HG03342 (cell line): ENCODE data around the gene FABP6.
"Not testable (repeated sequence)": the region's sequence is repeated elsewhere in the genome, so short reads cannot be mapped to it uniquely, and the experiment has no call there.

ENCODE experiments used
- ATAC-seq: cut with Tn5 transposase; IDR thresholded peaks from one replicate; pipeline ENCODE4 v1.9.1; 2021; ENCODE audit warnings: mild to moderate bottlenecking, moderate library complexity; ENCODE audit not compliant: unreplicated experiment

Gene FABP6, protein sequence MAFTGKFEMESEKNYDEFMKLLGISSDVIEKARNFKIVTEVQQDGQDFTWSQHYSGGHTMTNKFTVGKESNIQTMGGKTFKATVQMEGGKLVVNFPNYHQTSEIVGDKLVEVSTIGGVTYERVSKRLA

DNA sequence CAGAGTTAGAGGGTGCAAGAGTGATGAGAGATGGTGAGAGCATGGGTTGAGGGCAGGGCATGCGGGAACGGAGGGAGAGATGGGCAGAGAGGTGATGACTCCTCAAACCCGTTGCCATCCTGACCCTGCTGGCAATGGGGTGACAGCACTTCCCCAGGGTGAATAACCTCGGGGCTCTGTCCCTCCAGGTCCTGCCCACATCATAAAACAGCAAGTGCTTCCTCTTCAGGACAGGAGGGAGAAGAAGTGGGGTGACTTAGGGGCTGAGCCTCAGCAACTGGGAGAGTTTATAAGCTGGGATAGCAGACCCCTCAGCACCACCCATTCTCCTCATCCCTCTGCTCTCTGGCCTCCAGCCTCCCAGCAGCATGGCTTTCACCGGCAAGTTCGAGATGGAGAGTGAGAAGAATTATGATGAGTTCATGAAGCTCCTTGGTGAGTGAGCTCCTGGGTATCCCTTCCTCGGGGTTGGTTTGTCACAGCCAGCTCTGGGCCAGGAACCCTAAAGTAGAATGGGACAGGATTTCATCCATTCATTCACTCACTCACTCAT lies at the start of gene FABP6:
Gene FABP6 (plus strand): TSS at position 317 of the 553 bp plus-strand sequence. CDS start 52 bp downstream, at position 369.
- ATAC-seq, result no peak

- ATAC-seq, result no peak
Observed at GRCh38 chr5:160180931-160181330, 48.4 kb upstream of the FABP6 start.

- no peak for ATAC-seq
Observed at GRCh38 chr5:160181965-160182622, 47.2 kb upstream of the FABP6 start.

DNA sequence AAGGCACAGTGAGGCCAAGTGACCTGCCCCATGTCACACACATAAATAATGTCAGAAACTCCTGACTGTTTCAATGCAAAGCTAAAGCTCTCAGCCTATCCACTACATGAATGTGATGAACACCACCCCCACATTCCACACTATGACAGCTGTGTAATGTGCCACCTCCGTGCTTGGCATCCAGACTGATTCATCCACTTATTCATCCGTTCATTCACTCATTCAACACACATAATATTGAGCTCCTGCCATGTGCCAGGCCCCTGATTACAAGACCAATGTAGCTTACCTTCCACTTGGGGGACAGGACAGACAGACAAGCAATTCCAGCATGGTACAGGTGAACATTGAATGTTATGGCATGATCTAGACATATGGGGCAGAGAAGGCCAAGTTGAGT lies 46.2 kb upstream of the FABP6 start:
- no peak for ATAC-seq

DNA sequence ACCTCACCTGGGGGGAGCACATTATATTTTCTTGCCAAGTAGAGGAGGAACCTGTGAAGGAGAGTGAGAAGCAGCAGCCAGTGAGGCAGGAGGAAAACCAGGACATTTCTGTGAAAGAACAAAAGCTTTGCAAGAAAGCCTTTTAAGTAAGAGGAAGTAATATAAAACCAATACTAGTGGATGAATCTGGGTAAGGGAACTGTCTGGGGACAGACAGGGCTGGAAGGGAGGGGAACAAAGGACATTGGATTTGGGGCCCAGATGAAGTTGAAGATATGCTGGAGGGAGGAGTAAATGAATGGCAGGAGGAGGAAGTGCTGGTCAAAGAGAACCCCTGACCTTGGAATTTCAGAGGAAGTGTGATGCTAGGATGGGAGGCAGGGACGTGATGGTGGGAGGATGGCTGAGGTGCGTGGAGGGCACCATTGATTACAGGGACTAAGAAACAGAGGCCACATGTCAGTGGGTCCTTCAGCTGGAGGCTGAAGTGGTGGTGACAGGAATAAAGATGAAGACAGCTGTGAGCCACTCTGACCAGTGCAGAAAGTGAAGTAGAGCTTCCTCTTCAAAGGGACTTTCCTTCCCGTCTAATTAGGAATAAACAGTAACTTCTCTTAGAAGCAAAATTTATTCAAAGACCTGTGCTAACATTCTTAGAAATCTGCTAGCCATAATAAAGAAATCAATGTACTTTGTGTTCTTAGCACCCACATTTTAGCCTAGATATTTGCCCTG lies 43.5 kb upstream of the FABP6 start:
- ATAC-seq, result no peak

- ATAC-seq, result no peak
Observed at GRCh38 chr5:160186480-160186879, 42.8 kb upstream of the FABP6 start.

DNA sequence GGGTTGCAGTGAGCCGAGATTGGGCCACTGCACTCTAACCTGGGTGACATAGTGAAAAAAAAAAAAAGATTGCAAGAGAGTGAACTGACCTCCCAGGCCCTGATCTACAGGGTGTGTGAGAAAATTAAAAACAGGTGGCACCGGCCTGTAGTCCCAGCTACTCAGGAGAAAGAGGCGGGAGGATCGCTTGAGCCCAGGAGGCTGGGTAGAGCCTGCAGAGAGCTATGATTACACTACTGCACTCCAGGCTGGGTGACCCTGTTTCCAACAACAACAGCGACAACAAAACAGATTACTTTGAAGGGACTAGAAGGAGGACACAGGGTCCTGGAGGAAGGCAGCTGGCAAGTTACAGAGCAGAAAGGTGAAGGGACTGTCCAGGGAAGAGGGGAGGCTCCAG lies 42.2 kb upstream of the FABP6 start:
- no peak for ATAC-seq

DNA sequence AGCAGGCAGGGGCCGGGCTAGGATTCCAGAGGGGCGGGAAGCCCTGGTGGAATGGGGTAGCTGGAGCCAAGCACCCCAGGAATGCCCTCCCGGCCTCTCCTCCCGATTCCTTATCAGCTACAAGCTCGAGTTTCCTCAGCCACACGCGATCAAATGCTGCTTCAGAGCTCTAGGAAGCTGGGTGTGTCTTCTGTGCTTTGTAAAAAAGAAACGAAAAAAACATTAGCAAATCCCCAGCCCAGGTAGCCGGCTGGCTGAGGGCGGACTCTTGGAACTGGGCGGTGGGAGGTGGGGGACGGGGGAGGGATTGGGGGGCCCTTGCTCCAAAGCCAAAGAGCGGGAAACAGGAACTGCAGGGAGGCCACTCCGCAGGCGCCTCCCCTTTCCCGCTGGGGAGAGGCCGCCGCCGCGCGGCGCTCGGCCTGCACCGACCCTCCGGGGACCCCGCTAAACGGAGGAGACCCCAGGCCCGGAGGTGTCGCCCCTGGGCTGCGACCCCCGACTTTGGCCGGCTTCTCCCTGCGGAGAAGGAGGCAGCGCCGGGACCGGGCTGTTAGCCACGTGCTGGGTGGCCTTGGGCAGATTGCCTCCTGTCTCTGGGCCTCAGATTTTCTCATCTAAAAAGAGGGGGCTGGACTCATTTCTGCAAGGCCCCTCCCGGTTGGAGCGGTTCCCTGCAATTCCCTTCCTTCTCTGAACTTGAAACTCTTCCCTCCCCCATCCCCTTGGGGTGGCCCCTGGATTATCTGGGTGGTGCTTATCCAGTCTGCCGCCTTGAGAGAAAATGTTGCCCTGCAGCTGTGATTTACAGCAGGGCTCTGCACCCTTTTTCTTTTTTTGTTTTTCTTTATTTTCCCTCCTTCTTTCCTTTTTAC lies 40.9 kb upstream of the FABP6 start:
- no peak for ATAC-seq

DNA sequence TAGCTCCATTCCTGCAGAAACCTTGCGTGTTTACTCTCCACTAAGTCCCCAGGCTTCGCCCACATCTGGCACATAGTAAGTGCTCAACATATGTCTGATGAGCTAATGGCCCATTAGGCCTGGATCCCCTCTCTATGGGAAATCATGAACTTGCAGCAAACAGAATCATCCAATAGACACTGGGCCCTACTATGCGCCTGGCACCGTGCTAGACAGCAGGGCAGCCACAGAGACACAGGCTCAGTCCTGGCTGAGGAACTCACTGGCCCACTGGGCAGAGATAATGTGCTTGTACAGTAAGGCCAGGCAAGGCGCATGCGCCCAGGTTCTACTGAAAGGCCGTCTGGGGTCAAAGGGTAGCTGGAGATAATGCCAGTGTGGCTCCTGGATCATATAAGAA lies 36.9 kb upstream of the FABP6 start:
- no peak for ATAC-seq

DNA sequence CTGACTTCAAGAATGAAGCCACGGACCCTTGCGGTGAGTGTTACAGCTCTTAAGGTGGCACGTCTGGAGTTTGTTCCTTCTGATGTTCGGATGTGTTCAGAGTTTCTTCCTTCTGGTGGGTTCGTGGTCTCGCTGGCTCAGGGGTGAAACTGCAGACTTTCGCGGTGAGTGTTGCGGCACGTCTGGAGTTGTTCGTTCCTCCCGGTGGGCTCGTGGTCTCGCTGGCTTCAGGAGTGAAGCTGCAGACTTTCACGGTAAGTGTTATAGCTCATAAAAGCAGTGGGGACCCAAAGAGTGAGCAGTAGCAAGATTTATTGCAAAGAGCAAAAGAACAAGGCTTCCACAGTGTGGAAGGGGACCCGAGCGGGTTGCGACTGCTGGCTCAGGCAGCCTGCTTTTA lies 36.2 kb upstream of the FABP6 start:
- ATAC-seq, result not testable (repeated sequence)

- not testable (repeated sequence) for ATAC-seq
Observed at GRCh38 chr5:160193790-160194189, 35.5 kb upstream of the FABP6 start.

DNA sequence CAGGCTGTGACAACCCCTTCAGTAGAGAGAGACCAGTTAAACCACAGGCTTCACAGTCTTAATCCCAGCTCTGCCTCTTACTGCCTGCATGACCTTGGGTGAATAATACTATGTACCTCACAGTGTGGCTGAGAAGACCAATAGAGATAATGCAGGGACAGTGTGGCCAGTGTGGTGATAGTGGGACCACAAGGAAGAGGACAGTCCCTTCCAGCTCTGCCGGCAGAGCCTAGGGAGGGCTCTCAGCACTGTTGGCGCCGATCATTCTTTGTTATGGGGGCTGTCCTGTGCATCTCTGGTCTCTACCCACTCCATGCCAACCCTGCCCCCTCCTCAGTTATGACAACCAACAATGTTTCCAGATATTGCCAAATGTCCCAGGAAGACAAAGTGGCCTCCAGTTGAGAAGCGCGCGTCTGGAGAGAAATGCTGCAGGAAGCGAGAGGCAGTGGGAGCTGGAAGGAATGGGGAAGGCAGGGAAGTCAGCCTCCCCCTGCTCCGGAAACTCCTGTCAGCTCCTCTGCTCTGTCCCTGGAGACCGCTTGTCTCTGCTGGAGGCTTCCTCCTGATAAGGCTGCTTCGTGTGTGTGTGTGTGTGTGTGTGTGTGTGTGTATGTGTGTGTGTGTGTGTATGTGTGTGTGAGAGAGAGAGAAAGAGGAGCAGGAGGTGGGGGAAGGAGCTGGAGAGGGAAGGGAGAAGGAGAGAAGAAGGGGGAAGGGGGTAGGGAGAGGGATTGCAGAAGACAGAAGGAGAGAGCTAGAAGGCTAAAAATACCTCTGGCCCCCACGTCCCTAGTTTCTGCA lies 31.8 kb upstream of the FABP6 start:
- ATAC-seq, result no peak

DNA sequence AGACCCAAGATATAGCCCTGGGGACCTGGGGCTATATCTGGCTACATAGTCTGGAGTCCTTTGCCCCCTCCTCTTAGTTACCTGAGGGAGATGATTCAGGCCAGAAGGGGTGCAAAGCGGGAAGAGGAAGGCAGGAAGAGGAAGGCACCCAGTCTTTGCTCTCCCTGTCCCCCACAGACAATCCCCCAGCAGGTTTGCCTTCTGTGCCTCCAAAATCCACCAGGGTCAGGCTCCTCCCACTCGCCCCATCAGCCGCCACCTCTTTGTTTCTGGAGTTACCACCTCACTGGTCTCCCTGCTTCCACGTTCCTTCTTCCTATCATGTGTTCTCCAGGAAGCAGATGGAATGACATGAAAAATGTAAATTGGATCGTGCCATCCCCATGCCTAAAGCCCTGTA lies 31.2 kb upstream of the FABP6 start:
- no peak for ATAC-seq

DNA sequence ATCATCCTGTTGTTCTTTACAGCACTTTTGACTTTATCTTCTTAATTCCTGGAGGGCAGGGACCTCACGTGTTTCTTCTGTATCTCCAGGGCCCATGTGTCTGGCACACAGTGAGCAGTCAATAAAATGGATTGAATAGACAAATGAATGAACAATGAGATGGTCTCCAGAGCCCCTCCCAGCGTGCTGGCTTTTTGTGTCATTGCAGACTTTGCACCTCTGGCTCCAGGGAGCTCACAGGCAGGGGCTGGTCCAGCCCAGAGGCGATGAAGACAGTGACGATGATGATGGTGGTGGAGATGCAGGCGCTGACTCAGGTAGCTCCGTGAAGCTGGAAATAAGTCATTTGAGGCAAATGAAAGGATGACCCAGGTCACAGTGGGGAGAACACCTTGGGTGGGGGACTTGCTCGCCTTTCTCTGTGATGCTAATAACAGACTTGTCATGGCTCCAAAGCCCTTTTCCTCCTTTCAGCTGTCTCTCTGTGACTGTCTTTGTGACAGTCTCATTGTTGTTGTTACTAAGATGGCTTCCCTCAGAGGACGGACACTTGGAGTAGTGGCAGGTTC lies 30.4 kb upstream of the FABP6 start:
- no peak for ATAC-seq

DNA sequence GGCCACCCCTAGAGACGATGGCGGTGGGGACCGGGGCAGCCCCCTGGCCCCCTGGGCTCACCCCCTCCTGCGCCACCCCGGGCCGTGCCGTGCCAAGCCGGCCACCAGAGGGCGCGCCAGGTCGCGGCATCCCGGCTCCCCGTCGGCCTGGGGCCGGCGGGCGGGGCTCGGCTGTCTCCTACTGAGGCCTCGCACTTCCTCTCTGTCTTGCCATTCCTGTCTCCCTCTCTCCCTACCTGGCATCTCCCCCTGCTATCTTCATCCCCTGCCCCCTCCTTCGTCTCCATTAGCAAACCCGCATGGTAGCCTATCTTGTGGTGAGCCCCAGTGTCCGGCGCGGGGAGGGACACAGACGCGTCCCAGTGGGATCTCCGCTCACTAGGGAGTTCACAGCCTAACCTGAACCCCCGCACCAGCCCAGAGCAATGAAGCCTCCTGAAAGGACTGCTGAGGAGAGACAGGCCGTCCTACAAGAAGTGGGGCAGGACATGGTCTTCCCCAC lies 29.8 kb upstream of the FABP6 start:
- ATAC-seq, result peak; percentile 97

GRCh38 chr5:160207061-160207460 lies 22.2 kb upstream of the FABP6 start:
- no peak for ATAC-seq

- ATAC-seq, result no peak
Observed at GRCh38 chr5:160209917-160210316, 19.4 kb upstream of the FABP6 start.

DNA sequence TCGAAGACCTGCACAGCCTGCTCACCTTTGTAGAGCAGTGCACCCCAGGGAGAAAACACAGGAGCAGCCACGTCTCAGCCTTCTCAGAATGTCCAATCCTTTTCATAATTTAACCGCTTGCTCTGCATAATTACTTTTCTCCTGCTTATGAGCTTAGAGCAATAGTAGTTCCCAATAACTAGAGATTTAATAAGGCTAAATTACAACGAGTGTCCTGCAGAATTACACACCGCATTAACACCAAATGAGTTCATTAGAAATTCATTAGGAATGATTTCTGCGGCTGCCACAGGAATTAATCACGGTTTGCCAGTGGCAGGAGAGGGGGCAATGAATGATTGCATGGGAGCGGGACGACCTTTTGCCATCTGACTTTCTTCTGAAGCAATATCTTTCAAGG lies 18.7 kb upstream of the FABP6 start:
- ATAC-seq, result no peak

DNA sequence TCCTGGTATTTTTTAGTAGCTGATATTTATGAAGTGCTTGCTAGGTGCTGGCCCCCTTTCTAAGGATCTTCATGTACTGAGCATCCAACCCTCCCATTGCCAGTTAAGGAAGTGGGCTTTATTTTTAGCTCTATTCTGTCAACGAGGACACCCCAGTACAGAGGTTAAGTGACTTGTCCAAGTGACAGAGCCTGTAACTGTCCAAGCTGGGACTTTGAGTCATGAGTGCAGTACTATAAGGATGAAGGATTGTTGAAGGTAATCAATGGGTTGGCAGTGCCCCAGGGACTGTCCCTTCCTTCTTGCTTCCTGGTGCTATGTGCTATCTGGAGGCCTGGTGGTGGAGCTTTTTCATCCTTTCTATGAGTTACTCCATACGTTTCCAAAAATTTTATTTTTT lies 18.0 kb upstream of the FABP6 start:
- no peak for ATAC-seq

GRCh38 chr5:160213537-160213936 lies 15.8 kb upstream of the FABP6 start:
- no peak for ATAC-seq
